AG09319 (cell line): ENCODE data around the gene NRG2.

Experiments used
- DNase-seq: peaks from one replicate; pipeline ENCODE4 v3.0.0-alpha.2; 2010; ENCODE audit warnings: low read depth; ENCODE audit errors: extremely low read depth
- TF ChIP-seq, protein P1 (sequence below): IDR thresholded peaks from 2 replicates; pipeline ENCODE4 v1.5.1; 2011; ENCODE audit warnings: low read depth, mild to moderate bottlenecking, inconsistent platforms, low read length, moderate library complexity

NRG2 gene

DNA sequence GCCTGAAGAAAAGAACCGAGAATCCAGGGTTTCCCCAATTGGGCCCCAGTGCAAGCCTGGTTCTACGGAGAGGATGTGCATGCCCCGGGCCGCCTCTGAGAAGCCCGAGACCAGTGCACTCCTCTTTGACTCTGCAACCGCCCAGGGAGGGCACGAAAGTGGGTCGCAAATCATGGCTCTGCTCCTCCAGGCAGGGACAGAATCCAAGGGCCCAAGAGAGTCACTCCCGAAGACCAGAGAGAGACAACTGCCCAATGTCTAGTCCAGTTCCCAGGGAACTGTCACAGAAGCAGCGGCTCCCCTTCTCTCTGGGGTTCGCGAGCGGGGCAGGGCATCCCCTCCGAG is 139.7 kb downstream of the NRG2 start:
- TF ChIP-seq, protein P1, sequence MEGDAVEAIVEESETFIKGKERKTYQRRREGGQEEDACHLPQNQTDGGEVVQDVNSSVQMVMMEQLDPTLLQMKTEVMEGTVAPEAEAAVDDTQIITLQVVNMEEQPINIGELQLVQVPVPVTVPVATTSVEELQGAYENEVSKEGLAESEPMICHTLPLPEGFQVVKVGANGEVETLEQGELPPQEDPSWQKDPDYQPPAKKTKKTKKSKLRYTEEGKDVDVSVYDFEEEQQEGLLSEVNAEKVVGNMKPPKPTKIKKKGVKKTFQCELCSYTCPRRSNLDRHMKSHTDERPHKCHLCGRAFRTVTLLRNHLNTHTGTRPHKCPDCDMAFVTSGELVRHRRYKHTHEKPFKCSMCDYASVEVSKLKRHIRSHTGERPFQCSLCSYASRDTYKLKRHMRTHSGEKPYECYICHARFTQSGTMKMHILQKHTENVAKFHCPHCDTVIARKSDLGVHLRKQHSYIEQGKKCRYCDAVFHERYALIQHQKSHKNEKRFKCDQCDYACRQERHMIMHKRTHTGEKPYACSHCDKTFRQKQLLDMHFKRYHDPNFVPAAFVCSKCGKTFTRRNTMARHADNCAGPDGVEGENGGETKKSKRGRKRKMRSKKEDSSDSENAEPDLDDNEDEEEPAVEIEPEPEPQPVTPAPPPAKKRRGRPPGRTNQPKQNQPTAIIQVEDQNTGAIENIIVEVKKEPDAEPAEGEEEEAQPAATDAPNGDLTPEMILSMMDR = no peak
- no peak for DNase-seq

DNA sequence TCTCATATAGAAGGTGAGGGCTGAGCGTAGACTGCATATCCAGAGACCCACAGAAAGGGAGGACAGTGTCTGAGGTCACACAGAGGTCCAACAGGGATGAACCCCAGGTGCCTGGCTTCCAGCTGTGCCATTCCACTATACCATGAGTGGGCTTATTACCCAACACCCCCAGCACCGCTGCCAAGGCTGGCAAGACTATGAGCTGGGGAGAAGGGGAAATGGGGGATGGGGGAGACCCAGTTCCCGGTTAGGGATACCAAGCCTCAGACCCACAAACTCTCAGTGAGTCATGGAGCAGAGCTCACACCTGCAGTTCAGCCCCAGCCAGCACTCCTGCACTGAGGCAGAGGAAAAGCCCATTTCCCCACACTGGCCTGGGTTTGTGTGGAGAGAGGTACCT is 141.1 kb downstream of the NRG2 start:
- TF ChIP-seq, protein P1 = no peak
- DNase-seq = no peak

DNA sequence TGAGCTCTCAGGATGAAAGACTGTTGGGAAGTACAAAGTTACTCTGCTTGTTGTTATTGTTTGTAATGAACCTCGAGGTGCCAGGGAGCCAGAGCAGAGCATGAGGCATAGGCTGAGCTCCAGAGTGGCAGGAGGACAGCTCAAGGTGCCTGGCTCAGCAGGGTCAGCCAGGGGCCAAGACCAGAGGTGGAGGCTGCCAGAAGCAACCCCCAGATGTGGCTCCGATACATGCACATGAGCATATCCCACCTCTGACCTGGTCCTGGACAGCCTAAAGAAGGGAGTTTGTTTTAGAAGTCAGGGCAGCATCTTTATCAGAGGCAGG is 141.9 kb downstream of the NRG2 start:
- no peak for DNase-seq
- TF ChIP-seq, protein P1 = no peak

DNA sequence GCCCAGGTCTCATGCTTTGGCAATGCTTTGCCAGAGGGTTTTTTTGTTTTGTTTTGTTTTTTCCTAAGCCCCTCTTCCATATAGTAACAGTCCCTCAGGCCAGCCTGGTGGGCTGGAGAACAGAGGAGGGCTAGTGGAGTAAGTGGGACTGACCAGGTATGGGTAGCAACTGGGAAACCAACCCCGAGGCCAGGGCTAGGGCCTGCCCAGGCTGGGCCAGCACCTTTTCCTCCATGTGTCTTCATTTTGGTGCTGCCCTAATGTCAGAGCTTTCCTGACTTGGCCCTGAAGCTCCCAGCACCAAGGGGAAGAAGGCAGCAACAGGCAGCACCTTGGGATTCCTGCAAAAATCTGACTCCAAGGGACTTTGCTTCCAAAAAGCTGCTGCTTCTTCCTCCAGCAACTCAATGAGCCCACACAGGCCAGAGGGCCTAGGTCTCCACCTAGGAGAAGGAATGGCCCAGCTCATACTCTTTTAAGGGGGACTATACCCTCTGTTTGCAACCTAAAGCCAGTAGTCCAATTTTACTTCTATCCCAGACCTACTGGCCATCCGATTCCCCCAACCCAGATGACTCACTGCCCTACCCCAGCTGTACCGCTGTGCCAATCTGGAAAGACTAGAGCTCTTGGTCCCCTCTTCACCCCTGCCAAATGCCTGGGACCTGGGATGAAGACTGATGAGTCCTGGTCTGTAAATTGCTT is 142.4 kb downstream of the NRG2 start:
- TF ChIP-seq, protein P1 = no peak
- no peak for DNase-seq

- DNase-seq = no peak
- TF ChIP-seq, protein P1 = no peak
Observed at GRCh38 chr5:139898981-139899380, 144.1 kb downstream of the NRG2 start.

- DNase-seq = no peak
- TF ChIP-seq, protein P1 = no peak
Observed at GRCh38 chr5:139897982-139898381, 145.1 kb downstream of the NRG2 start.

DNA sequence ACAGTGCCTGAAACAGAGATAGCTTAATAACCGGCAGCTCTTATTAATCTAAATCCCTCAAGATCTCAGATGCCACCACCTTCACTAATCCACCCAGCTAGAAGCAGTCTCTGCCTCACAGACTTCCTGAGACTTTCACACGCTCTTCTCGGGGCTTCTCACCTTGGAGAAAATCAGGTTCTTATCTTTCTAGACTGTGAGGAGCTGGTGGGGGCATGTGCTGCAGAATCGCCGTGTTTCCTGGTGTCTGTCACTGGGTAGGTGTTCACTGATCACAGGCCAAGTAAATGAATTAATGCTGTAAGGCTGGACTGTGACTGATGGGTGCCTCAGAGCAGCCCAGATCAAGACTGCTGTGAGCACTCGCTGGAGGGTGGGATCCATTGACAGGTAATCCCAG is 145.8 kb downstream of the NRG2 start:
- TF ChIP-seq, protein P1 = no peak
- no peak for DNase-seq
